DOHH2 (cell line): ENCODE data around the gene CPNE2.

Experiments used
- EZH2phosphoT487 ChIP-seq: fragments of 200-600 bp; sonication (generic); IDR thresholded peaks from 2 replicates; pipeline ENCODE4 v1.6.1; 2017; ENCODE audit warnings: borderline replicate concordance, mild to moderate bottlenecking, antibody characterized with exemption, low read length, moderate library complexity, mixed read lengths
- TF ChIP-seq, protein P1 (sequence below): fragments of 200-600 bp; sonication (generic); IDR thresholded peaks from one replicate; pipeline ENCODE4 v1.5.1; 2014; ENCODE audit warnings: antibody characterized with exemption, mild to moderate bottlenecking, low read depth, low read length; ENCODE audit not compliant: poor library complexity, severe bottlenecking

- TF ChIP-seq, protein P1, sequence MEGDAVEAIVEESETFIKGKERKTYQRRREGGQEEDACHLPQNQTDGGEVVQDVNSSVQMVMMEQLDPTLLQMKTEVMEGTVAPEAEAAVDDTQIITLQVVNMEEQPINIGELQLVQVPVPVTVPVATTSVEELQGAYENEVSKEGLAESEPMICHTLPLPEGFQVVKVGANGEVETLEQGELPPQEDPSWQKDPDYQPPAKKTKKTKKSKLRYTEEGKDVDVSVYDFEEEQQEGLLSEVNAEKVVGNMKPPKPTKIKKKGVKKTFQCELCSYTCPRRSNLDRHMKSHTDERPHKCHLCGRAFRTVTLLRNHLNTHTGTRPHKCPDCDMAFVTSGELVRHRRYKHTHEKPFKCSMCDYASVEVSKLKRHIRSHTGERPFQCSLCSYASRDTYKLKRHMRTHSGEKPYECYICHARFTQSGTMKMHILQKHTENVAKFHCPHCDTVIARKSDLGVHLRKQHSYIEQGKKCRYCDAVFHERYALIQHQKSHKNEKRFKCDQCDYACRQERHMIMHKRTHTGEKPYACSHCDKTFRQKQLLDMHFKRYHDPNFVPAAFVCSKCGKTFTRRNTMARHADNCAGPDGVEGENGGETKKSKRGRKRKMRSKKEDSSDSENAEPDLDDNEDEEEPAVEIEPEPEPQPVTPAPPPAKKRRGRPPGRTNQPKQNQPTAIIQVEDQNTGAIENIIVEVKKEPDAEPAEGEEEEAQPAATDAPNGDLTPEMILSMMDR: no peak
- TF ChIP-seq EZH2phosphoT487: no peak
These were observed 47.3 kb upstream of the CPNE2 start for GRCh38 chr16:57044931-57045693.
